ENCODE measurements around the gene EPB41L4B. TPM values are rescaled to one million over a fixed set of nuclear protein-coding genes. Genes with fewer than 3 reads are reported as not detected.

EPB41L4B gene
- total RNA-seq, 2 donors from 2014 or later = 6.4 to 6.6 TPM

- no peaks in the 10 kb centered on the region for H3K4me1 ChIP-seq (ENCODE audit: control insufficient read depth, insufficient read depth, low read length)
- no peak overlapping the region for H3K27ac Mint-ChIP-seq
- WGBS, 2 experiments (ENCODE audit: insufficient coverage in 1 of 2, insufficient read length in 1 of 2) = 84 to 86% methylated on average over 12 to 13 of the region's 13 CpGs
- H3K4me3 Mint-ChIP-seq = no peak overlapping the region
- H3K36me3 ChIP-seq (ENCODE audit: control insufficient read depth, insufficient read depth, low read length) = no peaks in the 10 kb centered on the region
- no peak for TF ChIP-seq CTCF (conservative IDR thresholded peaks at IDR 0.05)
- no peak overlapping the region for H3K9ac ChIP-seq (ENCODE audit: extremely low read depth, low read length, poor library complexity, severe bottlenecking)
- no peaks in the 10 kb centered on the region for H3K4me1 Mint-ChIP-seq
- no peaks in the 10 kb centered on the region for H3K9me3 ChIP-seq (ENCODE audit: control insufficient read depth, low read length)
- H3K27me3 Mint-ChIP-seq (ENCODE audit: insufficient read depth) = no peaks in the 10 kb centered on the region
- H3K9me3 Mint-ChIP-seq = no peaks in the 10 kb centered on the region
- H3K36me3 Mint-ChIP-seq (ENCODE audit: low read depth) = peaks cover 2% of the 10 kb centered on the region
- no peak for DNase-seq
- H3K4me3 ChIP-seq (ENCODE audit: low read length) = no peak overlapping the region
- no peaks in the 10 kb centered on the region for H3K27me3 ChIP-seq (ENCODE audit: control insufficient read depth, insufficient read depth, low read length, poor library complexity, severe bottlenecking)
- H3K27ac ChIP-seq (ENCODE audit: low read depth, low read length) = no peak overlapping the region
These were observed 44.1 kb downstream of the EPB41L4B start for GRCh38 chr9:109276469-109277440.

- peaks cover 2% of the 10 kb centered on the region for H3K36me3 Mint-ChIP-seq (ENCODE audit: low read depth)
- H3K27me3 Mint-ChIP-seq (ENCODE audit: insufficient read depth) = no peaks in the 10 kb centered on the region
- TF ChIP-seq CTCF (conservative IDR thresholded peaks at IDR 0.05) = no peak
- 79 to 89% methylated on average over 6 to 8 of the region's 8 CpGs for WGBS, 2 experiments (ENCODE audit: insufficient coverage in 1 of 2, insufficient read length in 1 of 2)
- H3K4me3 Mint-ChIP-seq = no peak overlapping the region
- Histone ChIP-seq H3K4me1 (ENCODE audit: control insufficient read depth, insufficient read depth, low read length) (no peaks in the 10 kb centered on the region), H3K4me3 (ENCODE audit: low read length) (no peak overlapping the region), H3K27ac (ENCODE audit: low read depth, low read length) (no peak overlapping the region), H3K36me3 (ENCODE audit: control insufficient read depth, insufficient read depth, low read length) (no peaks in the 10 kb centered on the region), H3K9me3 (ENCODE audit: control insufficient read depth, low read length) (no peaks in the 10 kb centered on the region), H3K27me3 (ENCODE audit: control insufficient read depth, insufficient read depth, low read length, poor library complexity, severe bottlenecking) (no peaks in the 10 kb centered on the region), H3K9ac (ENCODE audit: extremely low read depth, low read length, poor library complexity, severe bottlenecking) (no peak overlapping the region)
- H3K4me1 Mint-ChIP-seq = no peaks in the 10 kb centered on the region
- no peaks in the 10 kb centered on the region for H3K9me3 Mint-ChIP-seq
- DNase-seq = no peak
- H3K27ac Mint-ChIP-seq = no peak overlapping the region
These were observed 45.8 kb downstream of the EPB41L4B start for GRCh38 chr9:109274884-109275730.

GRCh38 chr9:109273869-109274268, 47.0 kb downstream of the EPB41L4B start:
- no peaks in the 10 kb centered on the region for H3K27me3 ChIP-seq (ENCODE audit: control insufficient read depth, insufficient read depth, low read length, poor library complexity, severe bottlenecking)
- Mint-ChIP-seq H3K4me1 (no peaks in the 10 kb centered on the region), H3K27ac (no peak overlapping the region), H3K4me3 (no peak overlapping the region), H3K27me3 (ENCODE audit: insufficient read depth) (no peaks in the 10 kb centered on the region), H3K9me3 (peaks cover 2% of the 10 kb centered on the region), H3K36me3 (ENCODE audit: low read depth) (peaks cover 4% of the 10 kb centered on the region)
- 87 to 93% methylated on average over 3 of the region's 3 CpGs for WGBS, 2 experiments (ENCODE audit: insufficient coverage in 1 of 2, insufficient read length in 1 of 2)
- H3K36me3 ChIP-seq (ENCODE audit: control insufficient read depth, insufficient read depth, low read length) = no peaks in the 10 kb centered on the region
- no peak for DNase-seq
- no peaks in the 10 kb centered on the region for H3K4me1 ChIP-seq (ENCODE audit: control insufficient read depth, insufficient read depth, low read length)
- no peak overlapping the region for H3K4me3 ChIP-seq (ENCODE audit: low read length)
- H3K9me3 ChIP-seq (ENCODE audit: control insufficient read depth, low read length) = no peaks in the 10 kb centered on the region
- no peak overlapping the region for H3K27ac ChIP-seq (ENCODE audit: low read depth, low read length)
- TF ChIP-seq CTCF (conservative IDR thresholded peaks at IDR 0.05) = no peak
- no peak overlapping the region for H3K9ac ChIP-seq (ENCODE audit: extremely low read depth, low read length, poor library complexity, severe bottlenecking)
